NCI-H2227 treated with DMSO at 0.1 percent for 48 hours (cell line): ENCODE measurements around the gene ASPRV1.

ENCODE experiments used
- DNase-seq: peaks from one replicate; lab custom pipeline; 2025; lab: John Stamatoyannopoulos, UW

Gene ASPRV1

DNA sequence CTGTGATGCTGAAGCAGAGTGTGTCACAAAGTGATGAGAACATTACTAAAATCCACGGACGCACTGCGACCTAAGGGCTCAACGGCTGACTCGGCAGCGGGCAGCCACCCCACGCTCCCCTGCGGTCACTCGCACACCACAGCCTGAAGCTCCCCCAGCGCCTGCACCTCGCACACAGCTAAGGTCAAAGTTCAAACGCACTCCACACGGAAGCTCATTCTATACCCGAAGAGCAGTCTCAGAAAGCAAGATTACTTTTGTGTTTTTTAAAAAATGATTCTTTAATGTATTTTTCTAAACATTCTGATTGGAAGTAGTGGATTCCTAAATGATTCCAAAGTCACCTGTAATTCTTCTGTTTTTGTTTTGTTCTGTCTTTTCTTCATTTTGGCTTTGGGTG, 21.7 kb downstream of the ASPRV1 start:
- DNase-seq = no peak

DNA sequence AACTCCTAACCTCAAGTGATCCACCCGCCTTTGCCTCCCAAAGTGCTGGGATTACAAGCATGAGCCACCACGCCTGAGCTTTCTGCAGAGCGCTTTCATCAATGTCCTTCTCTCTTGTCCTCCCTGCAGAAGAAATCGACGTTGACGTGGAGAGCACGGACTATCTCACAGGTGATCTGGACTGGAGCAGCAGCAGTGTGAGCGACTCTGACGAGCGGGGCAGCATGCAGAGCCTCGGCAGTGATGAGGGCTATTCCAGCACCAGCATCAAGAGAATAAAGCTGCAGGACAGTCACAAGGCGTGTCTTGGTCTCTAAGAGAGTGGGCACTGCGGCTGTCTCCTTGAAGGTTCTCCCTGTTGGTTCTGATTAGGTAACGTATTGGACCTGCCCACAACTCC, 23.5 kb downstream of the ASPRV1 start:
- DNase-seq = no peak

DNA sequence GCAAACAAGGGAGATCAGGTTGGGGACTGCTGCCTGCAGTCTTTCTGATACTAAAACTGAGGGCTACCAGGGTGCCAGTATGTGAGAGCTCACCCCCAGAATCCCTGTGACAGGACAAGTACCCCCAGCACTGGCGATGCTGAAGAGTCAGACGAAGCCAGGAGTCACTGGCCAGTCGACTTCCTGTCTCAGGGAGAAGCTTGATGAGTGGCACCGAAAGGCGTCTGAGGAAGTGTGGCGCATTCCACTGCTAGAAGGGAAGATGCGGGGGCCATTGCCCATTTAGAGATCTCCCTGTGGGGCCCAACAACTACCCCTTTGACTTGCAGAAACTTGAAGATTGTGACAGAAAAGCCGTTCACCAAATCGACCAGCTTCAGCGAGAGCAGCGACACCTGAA, 24.5 kb downstream of the ASPRV1 start:
- no peak for DNase-seq

DNA sequence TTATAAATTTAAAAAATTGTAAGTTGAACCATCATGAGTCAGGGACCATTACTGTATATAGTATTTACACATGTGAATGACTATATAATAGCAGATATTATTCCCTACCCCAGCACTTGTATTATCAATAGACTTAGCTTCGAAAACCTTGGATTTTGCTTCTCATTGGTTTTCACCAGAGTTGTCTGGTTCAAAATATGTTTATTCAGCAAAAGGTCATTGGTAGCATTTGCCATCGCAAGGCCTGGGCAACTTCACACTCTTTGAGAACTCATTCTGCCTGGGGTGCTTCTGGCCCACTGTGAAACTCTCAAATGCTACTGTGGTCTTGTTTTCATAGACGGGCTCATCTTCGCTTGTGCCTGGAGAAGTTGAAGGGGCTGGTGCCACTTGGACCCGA, 26.4 kb downstream of the ASPRV1 start:
- DNase-seq = no peak

DNA sequence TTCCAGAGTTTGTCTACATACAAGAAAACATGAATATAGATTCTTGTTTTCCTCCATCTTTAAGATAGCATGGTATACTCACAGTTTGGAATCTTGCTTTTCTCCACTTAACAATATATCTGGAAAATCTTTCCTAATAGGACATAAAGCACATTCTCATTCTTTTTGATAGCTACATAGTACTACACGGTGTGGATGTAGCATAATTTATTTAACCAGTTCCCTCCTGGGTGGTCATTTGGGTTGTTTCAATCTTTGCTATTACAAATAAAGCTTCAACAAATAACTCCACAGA, 26.9 kb downstream of the ASPRV1 start:
- no peak for DNase-seq

GRCh38 chr2:69933839-69934613, 27.4 kb downstream of the ASPRV1 start:
- DNase-seq = no peak

- DNase-seq = no peak
These were observed 28.1 kb downstream of the ASPRV1 start for GRCh38 chr2:69933254-69933828.

DNA sequence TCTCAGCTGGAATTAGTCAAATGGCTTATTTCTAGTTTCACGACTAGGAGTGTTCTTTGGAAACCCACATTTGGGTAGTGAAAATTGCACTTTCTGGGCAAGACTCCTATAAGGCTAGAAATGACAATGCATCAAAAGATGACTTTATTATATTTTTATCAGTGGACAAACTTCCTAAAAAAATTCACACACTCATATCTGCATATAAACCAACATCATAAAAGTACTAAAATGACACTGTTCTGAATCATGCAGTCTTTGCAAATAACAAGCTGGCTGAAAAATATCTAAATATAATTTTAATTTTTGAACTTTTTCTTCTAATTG, 28.9 kb downstream of the ASPRV1 start:
- DNase-seq = no peak

- DNase-seq = no peak
These were observed 29.4 kb downstream of the ASPRV1 start for GRCh38 chr2:69931832-69932595.

DNA sequence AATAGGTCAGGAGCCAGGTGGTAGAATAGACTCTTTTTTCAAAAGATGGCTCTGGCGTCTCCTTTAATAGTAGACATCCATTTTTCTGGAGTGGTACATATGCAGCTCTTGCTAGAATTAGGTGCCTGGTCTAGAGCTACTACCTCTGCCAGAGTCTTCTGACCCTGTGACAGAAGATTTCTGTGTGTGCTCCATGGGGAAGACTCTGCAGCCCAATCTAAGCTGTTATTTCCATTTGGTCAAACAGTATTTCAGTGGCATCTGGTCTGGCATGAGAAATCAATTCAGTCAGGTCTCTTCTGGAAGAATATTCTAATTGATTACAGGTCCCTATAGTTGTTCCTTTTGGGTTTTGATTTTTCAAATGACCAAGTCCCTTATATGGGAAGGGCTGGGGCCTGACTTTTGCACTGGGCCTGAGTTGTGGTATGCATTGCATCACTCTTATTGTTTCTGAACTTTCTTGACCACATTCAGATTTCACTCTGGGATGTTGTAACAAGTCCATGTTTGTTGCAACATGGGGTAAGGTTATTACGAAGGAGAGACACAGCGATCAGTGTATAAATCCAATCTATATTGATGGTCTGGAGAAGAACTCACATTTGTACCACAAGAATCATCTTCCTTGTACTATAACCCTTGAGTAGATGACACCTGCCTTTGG, 34.4 kb downstream of the ASPRV1 start:
- DNase-seq = no peak

DNA sequence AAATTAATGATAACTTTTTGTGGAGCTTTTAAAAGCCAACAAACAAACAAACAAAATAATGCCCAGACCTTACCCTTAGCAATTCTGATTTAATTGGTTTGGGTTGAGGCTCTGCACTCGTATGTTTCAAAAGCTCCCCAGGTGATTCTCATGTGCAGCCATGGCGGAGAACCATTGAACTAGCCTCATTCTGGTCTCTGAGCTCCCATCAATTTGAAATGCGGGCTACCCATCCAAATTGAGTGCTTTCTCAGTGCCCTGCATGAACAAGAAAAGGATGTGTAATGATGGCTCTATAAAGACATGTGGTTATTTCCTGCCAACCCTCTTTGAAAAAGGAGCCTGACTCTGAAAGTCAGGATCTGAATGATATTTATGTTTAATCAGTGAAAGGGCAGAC, 38.3 kb downstream of the ASPRV1 start:
- DNase-seq = no peak

DNA sequence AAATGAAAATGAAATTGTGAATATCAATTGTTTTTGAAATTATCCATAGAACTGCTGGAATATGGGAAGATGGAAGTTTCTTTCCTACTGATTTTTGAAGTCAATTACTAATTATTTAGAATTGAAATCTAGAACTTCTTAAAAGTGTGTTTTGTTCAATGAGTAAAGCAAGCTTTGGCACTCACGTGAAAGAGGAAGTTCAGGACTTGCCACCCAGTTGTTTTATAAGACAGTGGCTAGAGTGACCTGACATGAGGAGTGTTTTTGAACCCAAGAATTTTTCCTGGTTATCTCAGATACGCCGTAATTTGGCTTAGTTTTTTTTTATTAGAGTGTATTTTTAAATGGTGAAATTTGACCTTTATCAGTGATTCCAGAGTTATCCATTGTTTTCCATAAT, 43.0 kb downstream of the ASPRV1 start:
- DNase-seq = no peak

- no peak for DNase-seq
These were observed 43.6 kb downstream of the ASPRV1 start for GRCh38 chr2:69917852-69918251.

- DNase-seq = no peak
These were observed 45.3 kb downstream of the ASPRV1 start for GRCh38 chr2:69916106-69916505.

- no peak for DNase-seq
These were observed 46.2 kb downstream of the ASPRV1 start, which contains the start of gene MXD1 for GRCh38 chr2:69914950-69915945. TSS of gene MXD1 (plus strand) at chr2:69915109. CDS start at chr2:69915331, 222 bp downstream.

- DNase-seq = peak; percentile 100
These were observed 47.1 kb downstream of the ASPRV1 start for GRCh38 chr2:69914164-69914949.

DNA sequence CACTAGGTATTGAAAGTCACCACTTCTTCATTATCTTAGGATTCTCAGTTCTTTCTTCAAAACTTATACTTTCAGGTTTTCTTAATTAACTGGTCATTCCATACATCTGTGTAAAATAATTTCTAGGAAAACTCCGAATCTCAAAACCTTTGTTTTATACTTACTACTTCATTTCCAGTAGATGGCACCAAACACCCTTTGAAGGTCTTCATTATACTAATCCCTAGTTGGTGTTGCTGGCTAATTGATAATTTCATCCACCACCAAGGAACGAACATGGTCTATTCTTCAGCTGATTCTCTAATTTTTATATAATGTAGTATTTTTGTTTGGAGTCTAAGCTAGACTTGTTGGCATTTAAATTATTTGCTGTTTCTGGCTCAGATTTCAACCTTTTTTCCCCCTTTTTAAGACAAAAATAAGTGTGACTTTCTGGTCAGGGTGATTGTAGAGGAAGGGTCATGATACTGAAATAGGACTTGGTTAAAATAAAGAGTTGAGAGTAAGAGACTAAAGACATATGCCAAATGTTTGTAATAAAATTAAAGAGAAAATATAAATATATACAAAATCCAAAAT, 49.4 kb downstream of the ASPRV1 start:
- peak; percentile 41 for DNase-seq
